ENCODE data around the gene MAGI2. TPM values are rescaled to one million over a fixed set of nuclear protein-coding genes. Genes with fewer than 3 reads are reported as not detected.

The MAGI2 gene
- total RNA-seq, 1 experiment from 2014 or later, result 0.25 TPM

GRCh38 chr7:78398081-78398480, 1055.4 kb downstream of the MAGI2 start:
- no peak for DNase-seq
- Histone ChIP-seq H3K36me3 (ENCODE audit: control insufficient read depth, insufficient read depth, low read length) (no peaks in the 10 kb centered on the region), H3K4me1 (no peaks in the 10 kb centered on the region), H3K4me3 (ENCODE audit: low read depth, low read length) (no peak overlapping the region), H3K9me3 (no peaks in the 10 kb centered on the region), H3K27me3 (replicated peaks; ENCODE audit: control insufficient read depth, insufficient read depth, low read length) (no peaks in the 10 kb centered on the region; the same call in 1 of the 2 replicates)
- Mint-ChIP-seq H3K27ac (ENCODE audit: unreplicated experiment) (no peak overlapping the region), H3K36me3 (ENCODE audit: insufficient read depth, unreplicated experiment) (no peaks in the 10 kb centered on the region), H3K27me3 (ENCODE audit: insufficient read depth, unreplicated experiment) (peaks cover 20% of the 10 kb centered on the region), H3K4me1 (ENCODE audit: low read depth, unreplicated experiment) (no peaks in the 10 kb centered on the region), H3K9me3 (ENCODE audit: unreplicated experiment) (no peaks in the 10 kb centered on the region), H3K4me3 (ENCODE audit: unreplicated experiment) (no peak overlapping the region)
- TF ChIP-seq, protein P1, sequence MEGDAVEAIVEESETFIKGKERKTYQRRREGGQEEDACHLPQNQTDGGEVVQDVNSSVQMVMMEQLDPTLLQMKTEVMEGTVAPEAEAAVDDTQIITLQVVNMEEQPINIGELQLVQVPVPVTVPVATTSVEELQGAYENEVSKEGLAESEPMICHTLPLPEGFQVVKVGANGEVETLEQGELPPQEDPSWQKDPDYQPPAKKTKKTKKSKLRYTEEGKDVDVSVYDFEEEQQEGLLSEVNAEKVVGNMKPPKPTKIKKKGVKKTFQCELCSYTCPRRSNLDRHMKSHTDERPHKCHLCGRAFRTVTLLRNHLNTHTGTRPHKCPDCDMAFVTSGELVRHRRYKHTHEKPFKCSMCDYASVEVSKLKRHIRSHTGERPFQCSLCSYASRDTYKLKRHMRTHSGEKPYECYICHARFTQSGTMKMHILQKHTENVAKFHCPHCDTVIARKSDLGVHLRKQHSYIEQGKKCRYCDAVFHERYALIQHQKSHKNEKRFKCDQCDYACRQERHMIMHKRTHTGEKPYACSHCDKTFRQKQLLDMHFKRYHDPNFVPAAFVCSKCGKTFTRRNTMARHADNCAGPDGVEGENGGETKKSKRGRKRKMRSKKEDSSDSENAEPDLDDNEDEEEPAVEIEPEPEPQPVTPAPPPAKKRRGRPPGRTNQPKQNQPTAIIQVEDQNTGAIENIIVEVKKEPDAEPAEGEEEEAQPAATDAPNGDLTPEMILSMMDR (IDR thresholded peaks at IDR 0.05; ENCODE audit: insufficient read depth in 1 of 2, low read depth in 1 of 2, low read length in 1 of 2, severe bottlenecking in 1 of 2, unreplicated experiment in 1 of 2), result no peak
- intact Hi-C loops (cut with micrococcal nuclease; ENCODE audit: unreplicated experiment), result no loop called here
- ChIA-PET CTCF (no interaction called here), POLR2A (no interaction called here)
- BruUV-seq (replicated peaks), result no TSS peak

- H3K9me3 Mint-ChIP-seq (ENCODE audit: unreplicated experiment), result no peaks in the 10 kb centered on the region
- no peaks in the 10 kb centered on the region for H3K4me1 Mint-ChIP-seq (ENCODE audit: low read depth, unreplicated experiment)
- H3K27ac Mint-ChIP-seq (ENCODE audit: unreplicated experiment), result no peak overlapping the region
- no peaks in the 10 kb centered on the region for H3K36me3 ChIP-seq (ENCODE audit: control insufficient read depth, insufficient read depth, low read length)
- ChIA-PET POLR2A (no interaction called here), CTCF (no interaction called here)
- no TSS peak for BruUV-seq (replicated peaks)
- no peak overlapping the region for H3K4me3 Mint-ChIP-seq (ENCODE audit: unreplicated experiment)
- H3K9me3 ChIP-seq, result no peaks in the 10 kb centered on the region
- no peak for DNase-seq
- no peaks in the 10 kb centered on the region; the same call in 1 of the 2 replicates for H3K27me3 ChIP-seq (replicated peaks; ENCODE audit: control insufficient read depth, insufficient read depth, low read length)
- no peaks in the 10 kb centered on the region for H3K36me3 Mint-ChIP-seq (ENCODE audit: insufficient read depth, unreplicated experiment)
- no peak overlapping the region for H3K4me3 ChIP-seq (ENCODE audit: low read depth, low read length)
- TF ChIP-seq, protein P1 (IDR thresholded peaks at IDR 0.05; ENCODE audit: insufficient read depth in 1 of 2, low read depth in 1 of 2, low read length in 1 of 2, severe bottlenecking in 1 of 2, unreplicated experiment in 1 of 2), result no peak
- intact Hi-C loops (cut with micrococcal nuclease; ENCODE audit: unreplicated experiment), result no loop called here
- H3K27me3 Mint-ChIP-seq (ENCODE audit: insufficient read depth, unreplicated experiment), result peaks cover 23% of the 10 kb centered on the region
- H3K4me1 ChIP-seq, result no peaks in the 10 kb centered on the region
These were observed 1057.3 kb downstream of the MAGI2 start for GRCh38 chr7:78396210-78396609.

DNA sequence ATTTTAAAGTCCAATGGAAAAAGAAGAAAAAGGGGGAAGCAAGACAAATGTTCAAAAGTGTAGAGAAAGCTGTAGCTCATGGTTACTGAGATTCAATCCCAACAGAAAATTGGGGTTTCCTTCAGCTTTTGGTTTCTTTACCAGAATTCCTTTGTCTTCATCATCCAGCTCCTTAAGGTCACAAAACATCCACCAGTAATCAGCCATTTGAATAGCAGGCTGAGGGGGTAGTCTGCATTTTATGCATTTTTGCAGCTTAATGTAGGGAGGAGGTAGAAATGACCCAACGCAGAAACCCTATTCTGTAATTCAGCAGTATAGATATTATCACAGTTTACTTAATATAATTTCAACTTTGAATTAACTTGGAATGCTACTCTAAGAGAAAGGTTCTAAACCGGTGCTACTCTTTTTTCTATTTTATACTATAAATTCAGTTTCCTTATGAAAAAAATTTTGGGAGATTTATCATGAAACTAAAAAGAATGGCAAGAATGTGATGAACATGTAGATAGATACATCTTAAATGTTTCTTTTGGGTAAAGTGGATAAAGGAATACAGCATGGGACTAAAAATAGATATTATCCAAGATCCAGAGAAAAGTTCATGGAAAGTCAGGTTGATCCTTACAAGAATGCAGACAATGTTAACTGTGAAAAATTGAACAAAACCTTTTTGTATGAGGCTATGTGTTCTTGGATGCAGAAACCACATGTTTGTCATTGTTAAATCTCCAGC, 1058.0 kb downstream of the MAGI2 start:
- ChIA-PET POLR2A (no interaction called here), CTCF (no interaction called here)
- Histone ChIP-seq H3K36me3 (ENCODE audit: control insufficient read depth, insufficient read depth, low read length) (no peaks in the 10 kb centered on the region), H3K9me3 (no peaks in the 10 kb centered on the region), H3K4me3 (ENCODE audit: low read depth, low read length) (no peak overlapping the region), H3K27me3 (replicated peaks; ENCODE audit: control insufficient read depth, insufficient read depth, low read length) (no peaks in the 10 kb centered on the region; the same call in 1 of the 2 replicates), H3K4me1 (no peaks in the 10 kb centered on the region)
- Mint-ChIP-seq H3K4me3 (ENCODE audit: unreplicated experiment) (no peak overlapping the region), H3K27me3 (ENCODE audit: insufficient read depth, unreplicated experiment) (peaks cover 23% of the 10 kb centered on the region), H3K9me3 (ENCODE audit: unreplicated experiment) (no peaks in the 10 kb centered on the region), H3K27ac (ENCODE audit: unreplicated experiment) (no peak overlapping the region), H3K4me1 (ENCODE audit: low read depth, unreplicated experiment) (no peaks in the 10 kb centered on the region), H3K36me3 (ENCODE audit: insufficient read depth, unreplicated experiment) (no peaks in the 10 kb centered on the region)
- intact Hi-C loops (cut with micrococcal nuclease; ENCODE audit: unreplicated experiment), result no loop called here
- DNase-seq, result no peak
- no TSS peak for BruUV-seq (replicated peaks)
- TF ChIP-seq, protein P1 (IDR thresholded peaks at IDR 0.05; ENCODE audit: insufficient read depth in 1 of 2, low read depth in 1 of 2, low read length in 1 of 2, severe bottlenecking in 1 of 2, unreplicated experiment in 1 of 2), result no peak
